ENCODE measurements around the gene GAL3ST1. TPM values are rescaled to one million over a fixed set of nuclear protein-coding genes. Genes with fewer than 3 reads are reported as not detected.

Gene GAL3ST1
- total and polyA plus RNA-seq, 2 donors (not counting 1 experiment from before 2014, with no cell fraction given) = 0.70 TPM; not detected in 1

DNA sequence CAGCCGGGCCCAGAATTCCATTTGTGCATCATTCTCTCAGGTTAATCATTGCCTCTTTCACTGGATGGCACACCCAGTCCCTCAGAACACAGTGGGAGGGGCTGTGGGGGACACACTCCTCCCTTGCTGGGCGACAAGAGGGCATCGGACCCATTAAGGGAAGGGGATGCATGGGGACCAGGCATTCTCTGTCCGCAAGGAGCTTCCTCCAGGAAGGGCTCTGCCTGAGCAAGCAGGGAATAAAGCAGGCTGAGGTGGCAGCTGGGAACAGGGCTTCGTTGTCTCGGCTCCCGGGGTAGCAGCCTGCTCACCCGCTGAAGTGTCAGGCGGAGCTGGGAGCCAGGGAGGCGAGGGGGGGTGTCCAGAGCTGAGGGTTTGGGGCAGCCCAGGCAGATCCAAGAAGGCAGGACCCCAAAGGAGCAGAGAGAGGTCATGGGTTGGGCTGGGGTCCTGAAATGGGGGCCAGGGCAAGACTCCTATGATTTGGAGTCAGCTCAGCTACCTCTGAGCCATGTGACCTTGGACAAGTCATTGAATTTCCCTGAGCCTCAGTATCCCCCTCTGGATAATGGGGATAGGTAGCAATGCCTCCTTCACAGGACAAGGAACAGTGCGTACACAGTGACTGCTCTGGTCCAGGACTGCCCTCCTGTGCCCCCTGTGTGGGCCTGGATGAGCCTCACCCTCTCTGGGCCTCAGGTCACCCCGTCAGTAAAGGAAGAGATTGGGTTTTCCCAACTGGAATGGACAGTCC is 1.4 kb downstream of the GAL3ST1 start:
- peaks cover 0 to 3% (median 0%) of the 10 kb centered on the region in 4 experiments for H3K27me3 ChIP-seq (replicated peaks in 1 of 4; ENCODE audit: control extremely low read depth in 1 of 4, control insufficient read depth in 3 of 4, insufficient read depth in 4 of 4, low read length in 3 of 4)
- no peaks in the 10 kb centered on the region for H3K9me3 ChIP-seq (ENCODE audit: control extremely low read depth in 1 of 3, control insufficient read depth in 2 of 3, insufficient read depth in 1 of 3, low read length in 2 of 3)
- DNase-seq (no peak), ATAC-seq (ENCODE audit: low read depth) (no peak)
- CTCF ChIA-PET = no interaction called here
- intact Hi-C loops (cut with micrococcal nuclease) = no loop called here
- POLR2A ChIA-PET = no interaction called here
- 70% methylated on average over 12 of the region's 12 CpGs for WGBS (ENCODE audit: insufficient coverage)
- no peaks in the 10 kb centered on the region for H4K20me1 ChIP-seq (ENCODE audit: control insufficient read depth, insufficient read depth, low read length, poor library complexity, severe bottlenecking)
- H3K27ac ChIP-seq (ENCODE audit: low read length in 2 of 2) = no peak overlapping the region
- H3K4me2 ChIP-seq (replicated peaks; ENCODE audit: low read depth, low read length, poor library complexity, severe bottlenecking) = no peak overlapping the region
- H3K4me1 Mint-ChIP-seq = peaks cover 6% of the 10 kb centered on the region
- no peak overlapping the region for H3K27ac Mint-ChIP-seq
- H3K9ac ChIP-seq (ENCODE audit: low read length) = no peak overlapping the region
- TF ChIP-seq EZH2 (IDR thresholded peaks at IDR 0.05; ENCODE audit: borderline replicate concordance, insufficient read depth, low read depth, low read length, poor library complexity, severe bottlenecking) = no peak
- TF ChIP-seq, protein P1, sequence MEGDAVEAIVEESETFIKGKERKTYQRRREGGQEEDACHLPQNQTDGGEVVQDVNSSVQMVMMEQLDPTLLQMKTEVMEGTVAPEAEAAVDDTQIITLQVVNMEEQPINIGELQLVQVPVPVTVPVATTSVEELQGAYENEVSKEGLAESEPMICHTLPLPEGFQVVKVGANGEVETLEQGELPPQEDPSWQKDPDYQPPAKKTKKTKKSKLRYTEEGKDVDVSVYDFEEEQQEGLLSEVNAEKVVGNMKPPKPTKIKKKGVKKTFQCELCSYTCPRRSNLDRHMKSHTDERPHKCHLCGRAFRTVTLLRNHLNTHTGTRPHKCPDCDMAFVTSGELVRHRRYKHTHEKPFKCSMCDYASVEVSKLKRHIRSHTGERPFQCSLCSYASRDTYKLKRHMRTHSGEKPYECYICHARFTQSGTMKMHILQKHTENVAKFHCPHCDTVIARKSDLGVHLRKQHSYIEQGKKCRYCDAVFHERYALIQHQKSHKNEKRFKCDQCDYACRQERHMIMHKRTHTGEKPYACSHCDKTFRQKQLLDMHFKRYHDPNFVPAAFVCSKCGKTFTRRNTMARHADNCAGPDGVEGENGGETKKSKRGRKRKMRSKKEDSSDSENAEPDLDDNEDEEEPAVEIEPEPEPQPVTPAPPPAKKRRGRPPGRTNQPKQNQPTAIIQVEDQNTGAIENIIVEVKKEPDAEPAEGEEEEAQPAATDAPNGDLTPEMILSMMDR (IDR thresholded peaks at IDR 0.05) = no peak
- no peak overlapping the region for H2AFZ ChIP-seq (ENCODE audit: insufficient read depth, low read depth, low read length, poor library complexity, severe bottlenecking)
- H3K36me3 ChIP-seq (replicated peaks in 1 of 2; ENCODE audit: control extremely low read depth in 1 of 2, control insufficient read depth in 1 of 2, extremely low read depth in 1 of 2, insufficient read depth in 2 of 2, low read length in 1 of 2) = peaks cover 0 to 23% of the 10 kb centered on the region in 2 experiments
- no peaks in the 10 kb centered on the region for H3K9me3 Mint-ChIP-seq (ENCODE audit: insufficient read depth)
- no peaks in the 10 kb centered on the region for H3K4me1 ChIP-seq (ENCODE audit: control insufficient read depth in 2 of 2, insufficient read depth in 2 of 2, low read length in 2 of 2)
- peaks cover 5% of the 10 kb centered on the region for H3K27me3 Mint-ChIP-seq
- no peak overlapping the region for H3K4me3 Mint-ChIP-seq
- no peak overlapping the region for H3K4me3 ChIP-seq (ENCODE audit: control extremely low read depth in 1 of 5, extremely low read depth in 1 of 5, insufficient read depth in 1 of 5, low read depth in 2 of 5, low read length in 4 of 5)
- H3K79me2 ChIP-seq (ENCODE audit: control insufficient read depth, insufficient read depth, low read length) = no peaks in the 10 kb centered on the region

DNA sequence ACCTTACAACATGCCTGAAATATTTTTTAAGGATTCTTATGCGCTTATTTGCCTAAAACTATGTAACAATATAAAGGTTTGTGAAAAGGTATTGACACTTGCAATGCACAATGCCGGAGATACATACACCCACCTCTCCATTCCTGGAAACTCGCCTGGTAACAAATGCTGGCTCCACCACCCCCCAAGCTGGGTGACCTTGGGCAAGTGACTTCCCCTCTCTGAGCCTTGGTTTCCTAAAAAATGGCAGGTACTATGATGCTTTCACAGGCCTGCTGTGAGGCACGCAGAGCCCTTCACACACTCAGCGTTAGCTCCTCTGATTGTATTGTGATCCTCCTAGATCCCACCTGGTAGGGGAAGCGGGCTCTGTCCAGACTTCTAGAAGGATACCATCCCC is 2.3 kb downstream of the GAL3ST1 start:
- H3K4me1 ChIP-seq (ENCODE audit: control insufficient read depth in 2 of 2, insufficient read depth in 2 of 2, low read length in 2 of 2) = no peaks in the 10 kb centered on the region
- no peaks in the 10 kb centered on the region for H3K79me2 ChIP-seq (ENCODE audit: control insufficient read depth, insufficient read depth, low read length)
- H2AFZ ChIP-seq (ENCODE audit: insufficient read depth, low read depth, low read length, poor library complexity, severe bottlenecking) = no peak overlapping the region
- WGBS (ENCODE audit: insufficient coverage) = 86% methylated on average over 4 of the region's 6 CpGs
- ChIA-PET POLR2A (no interaction called here), CTCF (no interaction called here)
- TF ChIP-seq, protein P1 (IDR thresholded peaks at IDR 0.05) = no peak
- TF ChIP-seq EZH2 (IDR thresholded peaks at IDR 0.05; ENCODE audit: borderline replicate concordance, insufficient read depth, low read depth, low read length, poor library complexity, severe bottlenecking) = no peak
- Mint-ChIP-seq H3K4me3 (no peak overlapping the region), H3K4me1 (peaks cover 6% of the 10 kb centered on the region), H3K9me3 (ENCODE audit: insufficient read depth) (no peaks in the 10 kb centered on the region), H3K27ac (no peak overlapping the region), H3K27me3 (peaks cover 5% of the 10 kb centered on the region)
- H3K9ac ChIP-seq (ENCODE audit: low read length) = no peak overlapping the region
- DNase-seq (no peak), ATAC-seq (ENCODE audit: low read depth) (no peak)
- peaks cover 0 to 3% (median 0%) of the 10 kb centered on the region in 4 experiments for H3K27me3 ChIP-seq (replicated peaks in 1 of 4; ENCODE audit: control extremely low read depth in 1 of 4, control insufficient read depth in 3 of 4, insufficient read depth in 4 of 4, low read length in 3 of 4)
- no peak overlapping the region for H3K27ac ChIP-seq (ENCODE audit: low read length in 2 of 2)
- intact Hi-C loops (cut with micrococcal nuclease) = no loop called here
- peaks cover 0 to 18% of the 10 kb centered on the region in 2 experiments for H3K36me3 ChIP-seq (replicated peaks in 1 of 2; ENCODE audit: control extremely low read depth in 1 of 2, control insufficient read depth in 1 of 2, extremely low read depth in 1 of 2, insufficient read depth in 2 of 2, low read length in 1 of 2)
- no peaks in the 10 kb centered on the region for H4K20me1 ChIP-seq (ENCODE audit: control insufficient read depth, insufficient read depth, low read length, poor library complexity, severe bottlenecking)
- no peaks in the 10 kb centered on the region for H3K9me3 ChIP-seq (ENCODE audit: control extremely low read depth in 1 of 3, control insufficient read depth in 2 of 3, insufficient read depth in 1 of 3, low read length in 2 of 3)
- no peak overlapping the region for H3K4me3 ChIP-seq (ENCODE audit: control extremely low read depth in 1 of 5, extremely low read depth in 1 of 5, insufficient read depth in 1 of 5, low read depth in 2 of 5, low read length in 4 of 5)
- no peak overlapping the region for H3K4me2 ChIP-seq (replicated peaks; ENCODE audit: low read depth, low read length, poor library complexity, severe bottlenecking)

Data from B cell (primary cell).